HG03460 (cell line): ENCODE results near the gene GSTT4.
A peak's percentile ranks its signal among the peaks of the same experiment; 100 is the strongest.
"Not testable (repeated sequence)": the region's sequence is repeated elsewhere in the genome, so short reads cannot be mapped to it uniquely, and the experiment has no call there.

Experiments
- ATAC-seq: cut with Tn5 transposase; IDR thresholded peaks from one replicate; pipeline ENCODE4 v1.9.1; 2021; ENCODE audit not compliant: unreplicated experiment

The GSTT4 gene

DNA sequence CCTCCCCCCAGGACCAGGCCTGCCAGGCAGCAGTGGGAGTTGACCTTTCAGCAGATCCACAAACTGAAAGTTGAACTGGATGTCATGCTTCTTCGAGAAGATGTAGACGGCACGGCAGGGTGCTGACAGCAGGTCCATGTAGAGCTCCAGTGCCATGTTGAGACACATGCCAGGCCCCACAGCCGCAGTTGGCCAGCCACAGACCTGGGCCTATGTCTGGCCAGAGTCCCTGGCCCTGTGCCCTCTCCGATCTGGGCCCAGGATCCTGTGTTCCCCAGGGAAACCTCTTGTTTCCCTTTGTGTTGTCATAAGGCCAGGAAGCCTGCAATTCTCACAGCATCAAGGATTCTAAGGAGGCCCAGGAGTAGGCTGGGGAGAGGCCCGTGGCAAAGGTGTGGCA, at the start of gene GSTT4:
TSS of gene GSTT4 (minus strand) at position 253 of the 400 bp plus-strand sequence. CDS start at position 156, 97 bp downstream.
- ATAC-seq = no peak

DNA sequence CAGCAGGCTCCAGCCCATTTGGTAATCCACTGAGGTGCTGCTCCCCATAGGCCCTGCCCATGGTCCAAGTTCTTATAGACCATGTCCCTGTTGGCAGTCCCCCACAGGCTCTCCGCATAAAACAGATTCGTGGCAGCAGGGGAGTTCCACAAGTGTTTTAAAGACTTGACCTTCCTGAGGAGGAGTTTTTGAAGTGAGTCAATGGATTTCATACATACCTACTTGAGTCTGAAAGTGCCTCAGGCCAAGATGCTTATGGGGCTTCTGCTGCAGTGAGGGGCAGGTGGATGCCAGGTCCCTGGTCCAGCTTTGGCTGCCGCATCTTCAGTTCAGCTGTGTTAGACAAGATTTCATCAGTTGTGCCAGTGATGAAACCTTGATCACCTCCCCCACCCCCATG, 49.1 kb upstream of the GSTT4 start:
- no peak for ATAC-seq

DNA sequence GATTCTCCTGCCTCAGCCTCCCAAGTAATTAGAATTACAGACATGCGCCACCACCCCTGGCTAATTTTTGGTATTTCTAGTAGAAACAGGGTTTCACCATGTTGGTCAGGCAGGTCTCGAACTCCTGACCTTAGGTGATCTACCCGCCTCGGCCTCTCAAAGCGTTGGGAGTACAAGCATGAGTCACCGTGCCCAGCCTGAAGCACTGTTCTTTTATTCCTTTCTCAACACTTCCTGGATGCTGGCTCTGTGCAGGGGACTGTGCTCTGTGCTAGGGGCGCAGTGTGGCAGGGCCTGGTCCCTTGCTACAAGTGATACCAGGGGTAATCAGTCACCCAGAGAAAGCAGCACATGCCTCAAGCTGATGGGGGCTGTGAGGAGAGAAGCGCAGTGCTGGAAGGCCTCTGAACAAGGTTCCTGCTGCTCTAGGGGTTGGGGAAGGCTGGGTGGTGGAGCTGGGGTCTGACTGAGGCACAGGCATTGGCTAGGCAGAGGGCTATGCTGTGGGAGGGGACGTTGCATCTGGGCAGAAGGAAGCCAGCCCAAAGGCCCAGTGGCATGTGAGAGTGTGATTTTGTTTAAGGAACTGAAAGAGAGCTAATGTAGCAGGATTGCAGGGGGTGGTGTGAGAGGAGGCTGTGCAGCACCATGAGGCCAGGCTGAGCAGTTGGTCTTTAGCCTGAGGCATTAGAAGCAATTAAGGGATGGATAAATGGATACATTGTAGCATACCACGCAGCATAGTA, 48.4 kb upstream of the GSTT4 start:
- ATAC-seq = peak; percentile 56

DNA sequence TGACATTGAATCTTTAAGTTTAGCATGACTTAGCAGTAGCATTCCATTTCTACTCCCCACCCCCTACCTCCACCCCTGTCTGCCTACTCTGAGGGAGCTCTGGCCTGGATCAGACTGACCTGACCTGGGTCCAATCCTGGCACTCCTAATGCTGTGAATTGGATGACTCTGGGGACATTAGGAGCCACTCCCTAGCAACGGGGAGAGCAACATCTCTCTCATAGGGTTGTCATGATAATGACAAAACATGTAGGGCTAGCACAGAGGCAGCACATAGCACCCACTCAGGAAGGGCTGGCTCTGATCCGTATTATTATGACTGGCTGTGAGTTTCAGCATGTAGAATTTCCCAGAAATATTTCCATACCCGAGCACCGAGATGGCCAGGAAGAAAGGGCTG, 46.3 kb upstream of the GSTT4 start:
- ATAC-seq = no peak

DNA sequence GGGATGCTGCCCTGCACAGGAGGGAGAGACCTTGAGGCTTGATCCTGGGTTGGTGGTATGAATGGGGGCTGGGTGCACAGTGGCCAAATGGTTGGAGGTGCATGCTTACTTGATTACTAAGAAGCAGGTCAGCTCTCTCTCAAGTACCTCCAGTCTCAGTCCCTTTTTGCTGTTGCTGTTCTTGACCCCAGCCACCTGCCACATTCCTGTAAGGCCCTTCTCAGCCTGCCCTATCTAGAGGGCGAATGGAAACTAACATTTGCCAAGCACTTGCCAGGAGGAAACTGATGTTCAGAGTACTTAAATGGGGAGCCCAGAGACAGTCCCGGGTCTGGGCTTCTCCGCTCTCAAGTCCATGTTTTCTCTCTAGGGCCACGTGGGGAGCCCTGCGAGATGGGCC, 45.8 kb upstream of the GSTT4 start:
- no peak for ATAC-seq

DNA sequence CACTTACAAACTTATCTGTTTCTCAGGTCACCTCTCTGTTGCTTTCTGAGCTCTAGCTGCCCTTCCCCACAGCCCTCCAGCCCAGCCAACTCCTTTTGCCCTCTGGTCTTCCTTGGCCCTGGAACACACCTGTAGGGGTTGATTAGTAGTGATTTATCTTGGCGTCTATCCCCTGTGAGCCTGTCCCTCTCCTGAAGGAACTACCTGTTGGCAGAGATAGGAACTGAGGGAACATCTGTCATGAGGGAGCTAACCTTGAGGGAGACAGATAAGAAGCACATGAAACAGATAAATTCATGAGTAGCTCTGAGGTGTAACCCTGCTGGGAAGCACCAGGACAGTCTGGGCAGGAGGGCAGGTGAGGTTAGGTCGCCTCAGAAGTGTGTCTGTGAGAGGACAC, 44.7 kb upstream of the GSTT4 start:
- no peak for ATAC-seq

DNA sequence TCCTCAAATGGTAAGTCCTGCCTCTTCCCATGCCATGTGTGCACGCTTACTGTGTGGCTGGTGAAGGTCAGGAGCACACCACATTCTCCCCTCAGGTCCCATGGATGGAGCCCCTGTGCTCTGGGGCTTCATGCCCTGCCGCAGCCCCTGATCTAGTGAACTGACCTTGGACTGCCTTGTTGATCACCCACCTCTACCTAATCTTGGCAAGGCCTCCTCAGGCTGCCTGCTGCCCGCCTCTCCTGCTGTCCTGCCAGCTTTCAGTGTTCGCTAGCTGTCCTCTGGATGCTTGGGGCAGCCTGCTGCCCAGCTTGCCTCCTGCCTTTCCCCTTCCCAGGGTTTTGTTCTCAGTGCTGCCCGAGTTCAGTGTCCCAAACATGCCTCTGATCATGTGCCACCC, 44.0 kb upstream of the GSTT4 start:
- no peak for ATAC-seq

DNA sequence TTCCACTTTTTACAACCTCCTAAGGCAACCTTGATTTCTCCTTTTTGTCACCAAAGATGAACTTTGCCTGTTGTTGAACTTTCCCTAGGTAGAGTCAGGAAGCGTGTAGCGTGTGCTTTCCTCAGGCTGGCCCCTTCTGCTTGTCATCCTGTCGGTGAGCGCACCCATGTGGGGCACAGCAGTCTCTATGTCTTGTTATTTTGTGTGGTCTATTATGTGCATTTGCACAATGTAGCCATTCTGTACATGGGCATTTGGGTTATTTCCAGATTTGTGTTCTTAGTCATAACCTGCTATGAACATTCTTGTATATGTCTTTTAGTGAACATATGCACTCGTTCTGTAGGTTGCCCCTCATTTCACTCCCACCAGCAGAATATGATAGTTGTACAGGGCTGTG, 40.8 kb upstream of the GSTT4 start:
- no peak for ATAC-seq

DNA sequence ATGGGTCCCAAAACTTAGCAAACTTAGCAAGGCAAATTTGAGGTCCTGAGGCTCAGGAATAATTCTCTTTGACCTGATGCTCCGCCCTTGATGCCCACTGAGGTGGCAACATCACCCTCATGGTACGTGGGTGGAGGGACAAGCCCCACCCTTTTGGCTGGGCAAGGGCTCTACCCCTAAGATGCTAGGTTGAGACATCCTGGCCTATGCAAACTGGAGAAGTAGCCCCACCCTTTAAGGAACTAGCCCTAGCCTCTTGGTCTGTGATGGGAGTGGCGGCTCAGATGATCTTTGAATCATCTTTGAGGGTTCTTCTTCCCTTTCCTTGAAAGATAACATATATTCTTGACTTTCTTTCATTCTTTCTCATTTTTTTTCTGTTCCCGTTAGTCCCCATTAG, 38.7 kb upstream of the GSTT4 start:
- ATAC-seq = no peak

DNA sequence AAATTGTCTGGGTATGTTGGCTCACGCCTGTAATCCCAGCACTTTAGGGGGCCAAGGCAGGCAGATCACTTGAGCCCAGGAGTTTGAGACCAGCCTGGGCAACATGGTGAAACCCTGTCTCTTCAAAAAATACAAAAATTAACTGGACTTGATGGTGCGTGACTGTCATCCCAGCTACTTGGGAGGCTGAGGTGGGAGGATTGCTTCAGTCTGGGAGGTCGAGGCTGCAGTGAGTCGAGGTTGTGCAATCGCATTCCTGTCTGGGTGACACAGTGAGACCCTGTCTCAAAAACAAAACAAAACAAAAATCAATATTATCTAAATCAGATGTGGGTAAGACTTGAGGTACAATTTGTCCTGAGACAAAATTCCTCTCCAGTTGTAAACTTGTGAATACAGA, 38.2 kb upstream of the GSTT4 start:
- ATAC-seq = not testable (repeated sequence)

DNA sequence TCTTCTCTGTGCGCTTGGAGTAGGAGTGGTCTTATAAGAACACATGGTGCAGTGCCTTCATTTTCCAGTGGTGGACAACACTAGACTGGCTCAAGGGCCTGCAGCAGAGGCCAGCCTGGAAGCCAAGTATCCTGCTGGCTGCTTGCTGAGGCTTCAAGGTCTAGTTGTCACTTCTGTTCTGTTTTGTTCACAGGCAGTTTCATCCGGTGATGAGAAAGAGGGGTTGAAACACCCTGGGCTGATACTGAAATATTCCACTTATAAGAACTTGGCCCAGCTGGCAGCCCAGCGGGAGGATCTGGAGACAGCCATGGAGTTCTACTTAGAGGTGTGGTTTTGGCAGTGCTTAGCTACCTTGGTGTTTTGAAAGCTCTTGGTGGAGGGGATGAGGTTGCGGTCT, 35.7 kb upstream of the GSTT4 start:
- ATAC-seq = no peak

DNA sequence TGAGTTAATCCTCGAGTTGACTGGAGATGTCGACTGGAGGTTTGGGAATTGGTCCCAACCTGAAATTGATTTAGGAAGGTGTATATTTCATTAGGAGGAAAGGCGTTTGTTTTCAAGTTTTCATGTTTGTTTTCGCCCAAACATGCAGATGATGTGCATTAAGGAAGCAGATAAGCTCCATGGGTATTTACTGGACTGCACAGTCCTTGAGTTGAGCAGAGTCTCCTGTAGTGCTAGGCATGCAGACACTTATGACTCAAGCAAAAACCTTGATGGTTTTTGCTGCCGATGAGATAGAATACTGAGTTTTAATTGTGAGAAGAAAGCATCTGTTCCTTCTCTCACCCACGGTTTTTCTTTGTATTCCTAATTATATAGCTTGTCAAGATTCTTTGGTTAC, 33.8 kb upstream of the GSTT4 start:
- no peak for ATAC-seq

DNA sequence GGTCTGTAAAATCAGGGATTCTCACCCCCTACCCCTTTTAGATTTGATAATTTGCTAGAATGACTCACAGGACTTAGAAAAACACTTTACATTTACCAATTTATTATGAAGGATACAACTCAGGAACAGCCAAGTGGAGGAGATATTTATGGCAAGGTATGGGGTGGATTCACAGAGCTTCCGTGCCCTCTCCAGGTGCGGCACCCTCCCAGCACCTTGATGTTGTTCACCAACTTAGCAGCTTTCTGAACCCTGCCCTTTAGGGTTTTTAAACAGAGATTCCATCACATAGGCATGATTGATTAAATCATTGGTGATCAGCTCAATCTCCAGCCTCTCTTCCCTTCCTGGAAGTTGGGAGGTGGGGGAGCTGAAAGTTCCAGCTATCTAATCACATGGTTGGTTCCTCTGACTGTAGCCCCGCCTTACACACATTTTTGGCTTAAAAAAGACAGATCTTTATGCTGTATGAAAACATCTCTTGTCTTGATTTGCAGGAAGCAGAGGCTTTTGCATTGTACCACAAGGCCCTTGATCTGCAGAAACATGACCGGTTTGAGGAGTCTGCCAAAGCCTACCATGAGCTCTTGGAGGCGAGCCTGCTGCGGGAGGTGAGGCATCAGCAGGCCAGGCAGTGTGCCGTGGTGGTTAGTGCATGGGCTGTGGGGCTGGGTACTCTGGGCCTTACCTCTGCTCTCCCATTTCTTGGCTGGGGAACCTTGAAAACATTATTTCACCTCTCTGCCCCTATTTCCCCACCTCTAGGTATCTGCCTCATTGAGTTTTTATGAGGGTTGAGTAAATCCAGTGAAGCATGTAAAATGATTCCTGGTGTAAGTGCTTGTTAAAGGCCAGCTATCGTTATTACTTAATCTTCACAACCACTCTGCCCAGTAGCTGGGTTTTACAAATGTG, 32.9 kb upstream of the GSTT4 start:
- ATAC-seq = no peak

DNA sequence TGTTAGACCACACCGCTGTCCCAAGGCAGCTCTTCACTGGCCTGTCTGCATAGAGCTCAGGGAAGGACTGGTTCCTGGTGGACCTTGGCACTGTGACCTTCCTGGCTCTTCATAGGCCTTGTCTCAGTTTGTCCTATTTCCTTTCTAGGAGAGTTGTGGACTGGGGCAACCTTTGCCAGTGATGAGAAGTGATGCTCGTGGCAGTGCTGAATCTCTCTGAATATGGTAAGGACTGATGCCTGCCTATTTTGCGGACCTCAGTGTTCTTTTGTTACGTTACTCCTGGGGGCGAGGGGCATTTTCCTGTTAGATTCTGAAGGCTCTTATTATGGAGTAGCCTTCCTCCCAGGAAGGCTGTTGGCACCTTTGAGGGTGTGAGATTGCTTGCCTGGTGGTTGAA, 30.0 kb upstream of the GSTT4 start:
- no peak for ATAC-seq

DNA sequence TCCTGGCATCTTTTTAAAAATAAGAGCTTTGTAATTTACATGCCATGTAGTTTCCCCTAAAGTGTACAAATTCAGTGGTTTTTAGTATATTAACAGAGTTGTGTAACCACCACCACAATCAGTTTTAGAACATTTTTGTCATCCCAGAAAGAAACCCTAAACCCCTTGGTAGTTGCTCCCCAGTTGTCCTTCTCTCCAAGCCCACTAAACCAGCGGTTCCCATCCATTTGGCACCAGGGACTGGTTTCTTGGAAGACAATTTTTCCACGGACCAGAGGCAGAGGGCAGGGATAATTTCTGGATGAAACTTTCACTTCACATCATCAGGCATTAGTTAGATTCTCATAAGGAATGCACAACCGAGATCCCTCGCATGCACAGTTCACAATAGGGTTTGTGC, 28.5 kb upstream of the GSTT4 start:
- no peak for ATAC-seq

DNA sequence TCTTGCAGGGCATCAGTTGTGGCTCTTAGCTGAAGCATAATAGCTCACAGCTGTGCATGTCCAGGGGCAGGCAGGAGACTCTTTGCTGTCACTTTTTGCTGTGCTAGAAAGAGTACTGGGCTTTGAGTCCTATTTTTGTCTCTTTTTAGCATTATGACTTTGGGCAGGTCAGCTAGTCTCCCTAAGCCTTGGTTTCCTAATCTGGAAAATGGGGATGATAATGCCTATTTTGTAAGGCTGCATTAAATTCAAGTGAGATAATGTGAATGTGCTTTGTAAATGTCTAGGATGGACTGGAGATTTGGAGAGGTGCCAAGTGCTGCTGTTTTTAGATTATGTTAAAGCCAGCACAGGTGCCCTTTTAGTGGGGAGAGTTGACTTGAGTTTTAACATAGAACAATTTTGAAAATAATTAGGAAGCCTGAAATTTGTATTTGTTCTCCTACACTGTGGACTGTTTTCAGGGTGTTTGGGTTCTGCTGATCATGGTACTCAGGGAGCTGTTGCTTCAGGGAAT, 25.0 kb upstream of the GSTT4 start:
- ATAC-seq = no peak

DNA sequence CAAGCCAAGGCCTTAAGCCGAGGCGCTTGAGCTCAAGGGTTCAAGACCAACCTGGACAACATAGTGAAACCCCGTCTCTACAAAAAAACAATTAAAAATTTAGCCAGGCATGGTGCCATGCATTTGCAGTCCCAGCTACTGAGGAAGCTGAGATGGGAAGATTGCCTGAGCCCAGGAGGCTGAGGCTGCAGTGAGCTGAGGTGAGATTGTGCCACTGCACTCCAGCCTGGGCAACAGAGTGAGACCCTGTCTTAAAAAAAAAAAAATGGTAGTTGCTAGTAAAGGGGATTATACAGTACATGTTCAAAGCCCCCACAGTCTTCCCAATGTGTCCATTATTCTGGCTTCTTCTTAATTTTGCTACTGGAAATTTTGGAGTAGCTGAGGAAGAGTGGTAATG, 24.1 kb upstream of the GSTT4 start:
- ATAC-seq = no peak

DNA sequence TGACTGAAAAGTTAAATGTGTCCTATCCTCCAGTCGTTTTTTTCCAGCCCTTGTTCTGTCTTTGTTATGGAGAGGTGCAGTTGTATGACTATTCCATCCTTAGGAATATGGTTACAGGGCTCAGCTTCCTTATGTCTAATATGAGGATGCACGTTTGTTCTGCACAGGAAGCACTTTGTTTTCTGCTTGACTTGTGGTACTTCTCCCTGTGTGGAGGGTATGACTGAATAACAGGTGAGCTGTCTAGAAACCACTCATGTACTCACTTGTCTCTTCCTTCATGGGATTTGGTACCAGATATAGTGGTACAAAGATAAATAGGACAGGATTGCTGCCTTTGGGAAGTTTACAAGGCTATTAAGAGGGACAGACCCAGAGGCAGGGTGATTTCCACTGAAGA, 23.3 kb upstream of the GSTT4 start:
- no peak for ATAC-seq

DNA sequence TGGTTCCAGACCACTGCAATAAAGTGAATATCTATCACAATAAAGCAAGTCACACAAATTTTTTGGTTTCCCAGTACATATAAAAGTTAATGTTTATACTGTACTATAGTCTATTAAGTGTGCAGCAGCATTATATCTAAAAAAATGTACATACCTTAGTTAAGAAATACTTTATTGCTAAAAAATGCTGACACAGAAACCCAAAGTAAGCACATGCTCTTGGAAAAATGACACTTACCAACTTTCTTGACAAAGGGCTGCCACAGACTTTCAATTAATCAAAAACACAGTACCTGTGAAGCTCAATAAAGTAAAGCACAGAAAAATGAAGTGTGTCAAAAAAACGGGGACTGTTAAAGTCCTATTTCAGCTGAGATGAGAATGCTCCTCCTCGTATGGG, 22.7 kb upstream of the GSTT4 start:
- no peak for ATAC-seq

DNA sequence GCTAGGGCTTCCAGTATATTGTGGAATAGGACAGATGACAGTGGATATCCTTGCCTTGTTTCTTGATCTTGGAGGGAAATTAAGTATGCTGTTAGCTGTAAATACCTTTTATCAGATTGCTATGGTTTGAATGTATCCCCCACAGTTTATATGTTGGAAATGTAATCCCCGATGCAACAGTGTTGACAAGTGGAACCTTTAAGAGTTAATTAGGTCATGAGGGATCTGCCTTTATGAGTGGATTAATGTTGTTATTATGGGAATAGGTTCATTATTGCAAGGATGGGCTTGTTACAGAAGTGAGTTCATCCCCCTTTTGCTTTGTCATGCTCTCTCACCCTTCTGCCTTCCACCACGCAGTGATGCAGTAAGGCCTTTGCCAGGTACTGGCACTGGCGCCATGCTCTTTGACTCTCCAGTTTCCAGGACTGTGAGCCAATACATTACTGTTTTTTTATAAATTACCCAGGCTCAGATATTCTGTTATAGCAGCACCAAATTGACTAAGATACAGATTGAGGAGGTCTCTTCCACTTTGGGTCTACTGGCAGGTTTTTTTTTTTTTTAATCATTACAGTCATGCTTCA, 22.2 kb upstream of the GSTT4 start:
- ATAC-seq = no peak

DNA sequence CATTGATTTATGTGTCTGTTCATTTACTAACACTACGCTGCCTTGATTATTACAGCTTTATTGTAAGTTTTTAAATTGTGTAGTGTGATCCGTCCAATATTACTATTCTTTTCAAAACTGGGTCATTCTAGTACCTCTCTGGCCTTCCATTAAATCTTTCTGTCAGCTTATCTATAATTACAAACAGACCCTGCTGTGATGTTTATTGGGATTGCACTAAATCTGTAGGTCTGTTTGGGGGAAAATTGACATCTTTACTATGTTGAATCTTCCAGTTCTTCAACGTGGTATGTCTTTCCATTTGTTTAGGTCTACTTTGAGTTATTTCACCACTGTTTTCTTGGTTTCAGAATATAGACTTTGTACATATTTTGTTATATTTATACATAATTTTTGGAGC, 21.5 kb upstream of the GSTT4 start:
- ATAC-seq = no peak

DNA sequence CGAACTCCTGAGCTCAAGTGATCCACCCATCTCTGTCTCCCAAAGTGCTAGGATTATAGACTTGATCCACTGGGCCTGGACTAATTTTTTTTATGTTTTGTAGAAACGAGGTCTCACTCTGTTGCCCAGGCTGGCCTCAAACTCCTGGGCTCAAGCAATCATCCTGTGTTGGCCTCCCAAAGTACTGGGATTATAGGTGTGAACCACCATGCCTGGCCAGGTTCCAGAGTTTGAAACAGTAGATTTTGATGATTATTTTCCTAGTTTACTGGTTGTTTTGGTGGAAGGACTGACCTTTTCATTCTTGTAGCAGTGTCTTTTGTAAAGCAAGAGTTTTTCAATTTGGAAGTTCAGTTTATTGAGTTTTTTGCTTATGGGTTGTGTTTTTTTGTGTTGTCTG, 20.8 kb upstream of the GSTT4 start:
- ATAC-seq = no peak
